Effector memory CD8-positive, alpha-beta T cell (primary cell): Measurements from ENCODE around the gene RND1.
"Not testable (repeated sequence)": the region's sequence is repeated elsewhere in the genome, so short reads cannot be mapped to it uniquely, and the experiment has no call there.

Experiments
- ATAC-seq: fragments of 150-1000 bp; cut with Tn5 transposase; replicated peaks from 2 replicates; pipeline ENCODE4 v1.10.0; 2021; ENCODE audit warnings: mild to moderate bottlenecking, moderate library complexity
- DNase-seq, 3 experiments: peaks; one replicate each; pipeline ENCODE4 v3.0.0; 2021
- H3K27ac Mint-ChIP-seq, 2 donors: one replicate each; pipeline ENCODE4 v1.8.0; 2022; ENCODE audit warnings: mild to moderate bottlenecking in 2 of 2, mixed read lengths in 2 of 2, moderate library complexity in 2 of 2
- H3K27me3 Mint-ChIP-seq, 2 donors: one replicate each; pipeline ENCODE4 v1.8.0; 2022; ENCODE audit warnings: mixed read lengths in 2 of 2
- H3K36me3 Mint-ChIP-seq: one replicate; pipeline ENCODE4 v1.8.0; 2022; ENCODE audit warnings: mild to moderate bottlenecking, moderate library complexity, mixed read lengths; ENCODE audit not compliant: insufficient read depth
- H3K4me1 Mint-ChIP-seq, 2 donors: one replicate each; pipeline ENCODE4 v1.8.0; 2022; ENCODE audit warnings: low read depth in 2 of 2, mixed read lengths in 2 of 2
- H3K4me3 Mint-ChIP-seq, 2 donors: one replicate each; pipeline ENCODE4 v1.8.0; 2022; ENCODE audit warnings: mild to moderate bottlenecking in 2 of 2, mixed read lengths in 2 of 2, moderate library complexity in 2 of 2
- H3K9me3 Mint-ChIP-seq, 2 donors: one replicate each; pipeline ENCODE4 v1.8.0; 2022; ENCODE audit warnings: mixed read lengths in 2 of 2

RND1 gene

GRCh38 chr12:48859607-48860006 is 6.1 kb downstream of the RND1 start:
- Mint-ChIP-seq H3K9me3 (no peaks in the 10 kb centered on the region), H3K4me3 (no peak overlapping the region), H3K27ac (no peak overlapping the region), H3K4me1 (peaks cover 0 to 4% of the 10 kb centered on the region in 2 donors), H3K27me3 (peaks cover 19 to 39% of the 10 kb centered on the region in 2 donors), H3K36me3 (peaks cover 4% of the 10 kb centered on the region)
- ATAC-seq (no peak), DNase-seq (no peak)

GRCh38 chr12:48858043-48858442 is 7.6 kb downstream of the RND1 start:
- Mint-ChIP-seq H3K27ac (no peak overlapping the region), H3K27me3 (peaks cover 7 to 24% of the 10 kb centered on the region in 2 donors), H3K4me1 (peaks cover 4 to 5% of the 10 kb centered on the region in 2 donors), H3K9me3 (no peaks in the 10 kb centered on the region), H3K36me3 (peaks cover 6% of the 10 kb centered on the region), H3K4me3 (no peak overlapping the region)
- no peak for DNase-seq
- ATAC-seq, result no peak

- Mint-ChIP-seq H3K9me3 (no peaks in the 10 kb centered on the region), H3K4me1 (peaks cover 8 to 11% of the 10 kb centered on the region in 2 donors), H3K36me3 (peaks cover 7% of the 10 kb centered on the region), H3K4me3 (no peak overlapping the region), H3K27me3 (peaks cover under 1 to 18% of the 10 kb centered on the region in 2 donors), H3K27ac (no peak overlapping the region)
- no peak for ATAC-seq
- no peak for DNase-seq
Observed at GRCh38 chr12:48857278-48857994, 8.2 kb downstream of the RND1 start.

- DNase-seq (no peak), ATAC-seq (no peak)
- peaks cover 9 to 19% of the 10 kb centered on the region in 2 donors for H3K4me1 Mint-ChIP-seq
- no peak overlapping the region for H3K27ac Mint-ChIP-seq
- H3K4me3 Mint-ChIP-seq, result no peak overlapping the region
- H3K36me3 Mint-ChIP-seq, result peaks cover 16% of the 10 kb centered on the region
- H3K27me3 Mint-ChIP-seq, result peaks cover 0 to 7% of the 10 kb centered on the region in 2 donors
- H3K9me3 Mint-ChIP-seq, result no peaks in the 10 kb centered on the region
Observed at GRCh38 chr12:48856379-48856778, 9.3 kb downstream of the RND1 start.

GRCh38 chr12:48854932-48855331 is 10.7 kb downstream of the RND1 start:
- not testable (repeated sequence) for ATAC-seq, H3K27me3 Mint-ChIP-seq
- peaks cover 23 to 34% of the 10 kb centered on the region in 2 donors for H3K4me1 Mint-ChIP-seq

GRCh38 chr12:48854488-48854887 is 11.2 kb downstream of the RND1 start:
- ATAC-seq (no peak), DNase-seq (no peak)
- H3K4me3 Mint-ChIP-seq, result no peak overlapping the region
- H3K27ac Mint-ChIP-seq, result no peak overlapping the region
- peaks cover 27 to 38% of the 10 kb centered on the region in 2 donors for H3K4me1 Mint-ChIP-seq
- H3K36me3 Mint-ChIP-seq, result peaks cover 26% of the 10 kb centered on the region
- H3K27me3 Mint-ChIP-seq, result no peaks in the 10 kb centered on the region
- no peaks in the 10 kb centered on the region for H3K9me3 Mint-ChIP-seq

More at GRCh38 chr12:48854932-48855331, 10.7 kb downstream of the RND1 start:
- H3K27ac Mint-ChIP-seq, H3K4me3 Mint-ChIP-seq, DNase-seq, H3K9me3 Mint-ChIP-seq: not testable (repeated sequence)
- H3K36me3 Mint-ChIP-seq, result peaks cover 26% of the 10 kb centered on the region

GRCh38 chr12:48852734-48853688 is 12.7 kb downstream of the RND1 start:
- Mint-ChIP-seq H3K9me3 (no peaks in the 10 kb centered on the region), H3K4me3 (peak overlapping the region; percentile 100), H3K36me3 (peaks cover 32% of the 10 kb centered on the region), H3K27ac (peak overlapping the region; percentile 100), H3K4me1 (peaks cover 28 to 43% of the 10 kb centered on the region in 2 donors), H3K27me3 (no peaks in the 10 kb centered on the region)
- DNase-seq (peak; percentile 89 to 93 (median 90)), ATAC-seq (peak; percentile 31)

- Mint-ChIP-seq H3K4me1 (peaks cover 31 to 48% of the 10 kb centered on the region in 2 donors), H3K27ac (peak within 1 kb of the TSS; percentile 100), H3K36me3 (peaks cover 39% of the 10 kb centered on the region), H3K4me3 (peak within 1 kb of the TSS; percentile 100), H3K27me3 (no peaks in the 10 kb centered on the region), H3K9me3 (no peaks in the 10 kb centered on the region)
- DNase-seq, result peak; percentile 81 to 84 (median 82)
- peak; percentile 90 for ATAC-seq
Observed at GRCh38 chr12:48851883-48852733, 13.6 kb downstream of the RND1 start, which contains the start of gene DDX23. TSS of gene DDX23 (minus strand) at chr12:48852163. CDS start at chr12:48845782, 6,381 bp downstream.

GRCh38 chr12:48842021-48842420 is 23.6 kb downstream of the RND1 start:
- not testable (repeated sequence) for H3K4me1 Mint-ChIP-seq

GRCh38 chr12:48838048-48838447 is 27.6 kb downstream of the RND1 start:
- Mint-ChIP-seq H3K4me1 (peaks cover 0 to 1% of the 10 kb centered on the region in 2 donors), H3K36me3 (peaks cover 87% of the 10 kb centered on the region), H3K27me3 (no peaks in the 10 kb centered on the region), H3K27ac (peak overlapping the region in 1 of 2 donors; percentile 2), H3K9me3 (no peaks in the 10 kb centered on the region), H3K4me3 (no peak overlapping the region)
- DNase-seq (no peak), ATAC-seq (no peak)

More at GRCh38 chr12:48842021-48842420, 23.6 kb downstream of the RND1 start:
- H3K36me3 Mint-ChIP-seq, result peaks cover 85% of the 10 kb centered on the region
- H3K4me3 Mint-ChIP-seq, ATAC-seq, H3K27ac Mint-ChIP-seq, DNase-seq, H3K9me3 Mint-ChIP-seq, H3K27me3 Mint-ChIP-seq: not testable (repeated sequence)

- Mint-ChIP-seq H3K36me3 (peaks cover 79% of the 10 kb centered on the region), H3K9me3 (no peaks in the 10 kb centered on the region), H3K4me3 (no peak overlapping the region), H3K4me1 (peaks cover 3 to 15% of the 10 kb centered on the region in 2 donors), H3K27ac (peak overlapping the region; percentile 49 to 72), H3K27me3 (no peaks in the 10 kb centered on the region)
- no peak for DNase-seq
- ATAC-seq, result no peak
Observed at GRCh38 chr12:48832321-48833060, 33.2 kb downstream of the RND1 start.

GRCh38 chr12:48831257-48831656 is 34.4 kb downstream of the RND1 start:
- no peak overlapping the region for H3K4me3 Mint-ChIP-seq
- H3K4me1 Mint-ChIP-seq, result peaks cover 3 to 15% of the 10 kb centered on the region in 2 donors
- no peaks in the 10 kb centered on the region for H3K27me3 Mint-ChIP-seq
- ATAC-seq, result no peak
- no peak for DNase-seq
- peaks cover 67% of the 10 kb centered on the region for H3K36me3 Mint-ChIP-seq
- H3K9me3 Mint-ChIP-seq, result no peaks in the 10 kb centered on the region
- peak overlapping the region; percentile 2 to 23 for H3K27ac Mint-ChIP-seq
